Liver (tissue), 9 donors: Measurements from ENCODE around the gene ENTREP3. TPM values are rescaled to one million over a fixed set of nuclear protein-coding genes. Genes with fewer than 3 reads are reported as not detected.

Experiments
- DNase-seq: peaks from one replicate; pipeline ENCODE4 v3.0.0-alpha.2; 2017; ENCODE audit warnings: low spot score
- H3K27ac ChIP-seq, 2 donors: one replicate each; pipeline ENCODE4 v1.7.0; 2013; ENCODE audit warnings: inconsistent platforms in 2 of 2, low read length in 2 of 2, control low read depth in 1 of 2, low read depth in 1 of 2, mild to moderate bottlenecking in 1 of 2
- H3K27me3 ChIP-seq, 4 donors: one replicate each; pipeline versions ENCODE4 v1.6.1 to v1.7.0; 2013; ENCODE audit warnings: low read length in 3 of 4, inconsistent platforms in 1 of 4, mild to moderate bottlenecking in 1 of 4, moderate library complexity in 1 of 4; ENCODE audit not compliant: control insufficient read depth in 4 of 4, insufficient read depth in 4 of 4
- H3K36me3 ChIP-seq, 4 donors: one replicate each; pipeline versions ENCODE4 v1.6.1 to v1.7.0; 2013; ENCODE audit warnings: low read length in 3 of 4, mild to moderate bottlenecking in 3 of 4, low read depth in 1 of 4, moderate library complexity in 1 of 4; ENCODE audit not compliant: control insufficient read depth in 4 of 4, insufficient read depth in 3 of 4
- H3K4me1 ChIP-seq, 4 donors: one replicate each; pipeline versions ENCODE4 v1.6.1 to v1.7.0; 2013; ENCODE audit warnings: low read length in 3 of 4, mild to moderate bottlenecking in 3 of 4, moderate library complexity in 1 of 4; ENCODE audit not compliant: control insufficient read depth in 4 of 4, insufficient read depth in 4 of 4
- H3K4me3 ChIP-seq, 3 donors: one replicate each; pipeline versions ENCODE4 v1.6.1 to v1.7.0; 2013; ENCODE audit warnings: low read length in 3 of 3, control low read depth in 1 of 3, low read depth in 1 of 3, mild to moderate bottlenecking in 1 of 3
- H3K9ac ChIP-seq, 2 donors: one replicate each; pipeline ENCODE4 v1.7.0; 2013; ENCODE audit warnings: low read length in 2 of 2, mild to moderate bottlenecking in 2 of 2, moderate library complexity in 2 of 2, control low read depth in 1 of 2, low read depth in 1 of 2
- H3K9me3 ChIP-seq, 4 donors: one replicate each; pipeline versions ENCODE4 v1.6.1 to v1.7.0; 2013; ENCODE audit warnings: low read length in 3 of 4; ENCODE audit not compliant: control insufficient read depth in 4 of 4
- EGR1 ChIP-seq, 2 donors: IDR thresholded peaks; 2 replicates each; pipeline ENCODE4 v1.6.1; 2016 to 2018; ENCODE audit warnings: antibody characterized with exemption in 2 of 2, low read depth in 2 of 2
- FOXA1 ChIP-seq: IDR thresholded peaks from 2 replicates; pipeline ENCODE4 v1.6.1; 2016; ENCODE audit warnings: antibody characterized with exemption
- HNF4A ChIP-seq, 2 donors: conservative IDR thresholded peaks; 2 replicates each; pipeline ENCODE4 v1.6.1; 2016; ENCODE audit warnings: antibody characterized with exemption in 2 of 2, mild to moderate bottlenecking in 2 of 2
- JUND ChIP-seq, 2 donors: IDR thresholded peaks; 2 replicates each; pipeline ENCODE4 v1.6.1; 2016; ENCODE audit warnings: antibody characterized with exemption in 2 of 2
- MAX ChIP-seq: IDR thresholded peaks from 2 replicates; pipeline ENCODE4 v1.6.1; 2016; ENCODE audit warnings: antibody characterized with exemption
- RAD21 ChIP-seq, 2 donors: IDR thresholded peaks; 2 replicates each; pipeline ENCODE4 v1.6.1; 2016; ENCODE audit warnings: antibody characterized with exemption in 2 of 2, mild to moderate bottlenecking in 2 of 2
- REST ChIP-seq: IDR thresholded peaks from 2 replicates; pipeline ENCODE4 v1.6.1; 2016; ENCODE audit warnings: antibody characterized with exemption, mild to moderate bottlenecking
- RXRA ChIP-seq, 2 donors: IDR thresholded peaks; 2 replicates each; pipeline ENCODE4 v1.6.1; 2017 to 2018; ENCODE audit warnings: antibody characterized with exemption in 2 of 2, mild to moderate bottlenecking in 1 of 2
- TAF1 ChIP-seq: conservative IDR thresholded peaks from 2 replicates; pipeline ENCODE4 v1.6.1; 2016; ENCODE audit warnings: antibody characterized with exemption, mild to moderate bottlenecking
- WGBS: extraction: QIAGEN DNeasy Blood & Tissue Kit; methylation state at CpG from one replicate; pipeline ENCODE4 v1.1.7; 2013; 5-methylcytosine and 5-hydroxymethylcytosine counted together
- polyA plus RNA-seq, 2 donors: library from polyadenylated mRNA; stranded (reverse) in 1 of 2; unstranded in 1 of 2; fragments of 200-250 nt in 1 of 2; fragments of >200 nt in 1 of 2; fragmentation: Nextera tagmentation in 1 of 2; extraction: Ambion mirVana in 1 of 2; gene quantifications; one replicate each; pipeline versions ENCODE4 v1.2.1 to v1.2.3, GENCODE V29; 2013 to 2015
- total RNA-seq, 2 donors: library from RNA; depleted of rRNA; stranded (reverse); fragments of >200 nt; gene quantifications; one replicate each; pipeline ENCODE4 v1.2.3, GENCODE V29; 2014
- TF ChIP-seq, protein P1 (sequence below): IDR thresholded peaks from 2 replicates; pipeline ENCODE4 v1.6.1; 2016; ENCODE audit warnings: antibody characterized with exemption
- donor health status: healthy.
- donor health status: healthy.
- donor health status: healthy.
- donor health status: healthy.
- donor health status: healthy.

Gene ENTREP3
- total and polyA plus RNA-seq, 4 donors, result 2.8 to 7.9 (median 3.5) TPM

DNA sequence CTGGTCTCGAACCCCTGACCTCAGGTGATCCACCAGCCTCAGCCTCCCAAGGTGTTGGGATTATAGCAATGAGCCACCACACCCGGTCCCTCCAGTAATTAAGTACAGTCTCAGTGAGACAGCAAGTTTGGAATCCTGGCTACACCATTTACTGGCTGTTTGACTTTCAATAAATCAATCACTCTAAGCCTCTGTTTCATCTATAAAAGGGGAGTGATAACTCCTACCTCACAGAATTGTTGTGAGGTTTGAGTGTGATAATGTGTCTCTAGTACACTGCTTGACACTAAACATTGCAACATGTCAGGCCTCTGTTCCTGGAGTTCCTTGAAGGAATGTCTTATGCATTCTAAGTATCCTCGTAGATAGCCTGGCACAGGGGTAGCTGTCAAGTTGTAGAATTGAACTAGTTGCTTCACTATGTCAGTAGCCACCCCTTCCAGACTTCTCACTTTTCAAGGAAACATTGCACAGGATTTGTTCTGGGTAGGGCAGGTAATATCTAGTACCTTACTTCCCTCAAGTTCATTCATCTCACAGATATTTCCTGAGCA is 12.4 kb downstream of the ENTREP3 start:
- Histone ChIP-seq H3K9me3 (no peaks in the 10 kb centered on the region), H3K36me3 (peaks cover 0 to 3% (median 1%) of the 10 kb centered on the region in 4 donors), H3K27me3 (no peaks in the 10 kb centered on the region), H3K27ac (peak overlapping the region; percentile 89 to 91), H3K9ac (no peak overlapping the region), H3K4me1 (peaks cover 1 to 28% (median 21%) of the 10 kb centered on the region in 4 donors), H3K4me3 (no peak overlapping the region)
- no peak for TF ChIP-seq HNF4A (conservative IDR thresholded peaks at IDR 0.05)
- TF ChIP-seq, protein P1, sequence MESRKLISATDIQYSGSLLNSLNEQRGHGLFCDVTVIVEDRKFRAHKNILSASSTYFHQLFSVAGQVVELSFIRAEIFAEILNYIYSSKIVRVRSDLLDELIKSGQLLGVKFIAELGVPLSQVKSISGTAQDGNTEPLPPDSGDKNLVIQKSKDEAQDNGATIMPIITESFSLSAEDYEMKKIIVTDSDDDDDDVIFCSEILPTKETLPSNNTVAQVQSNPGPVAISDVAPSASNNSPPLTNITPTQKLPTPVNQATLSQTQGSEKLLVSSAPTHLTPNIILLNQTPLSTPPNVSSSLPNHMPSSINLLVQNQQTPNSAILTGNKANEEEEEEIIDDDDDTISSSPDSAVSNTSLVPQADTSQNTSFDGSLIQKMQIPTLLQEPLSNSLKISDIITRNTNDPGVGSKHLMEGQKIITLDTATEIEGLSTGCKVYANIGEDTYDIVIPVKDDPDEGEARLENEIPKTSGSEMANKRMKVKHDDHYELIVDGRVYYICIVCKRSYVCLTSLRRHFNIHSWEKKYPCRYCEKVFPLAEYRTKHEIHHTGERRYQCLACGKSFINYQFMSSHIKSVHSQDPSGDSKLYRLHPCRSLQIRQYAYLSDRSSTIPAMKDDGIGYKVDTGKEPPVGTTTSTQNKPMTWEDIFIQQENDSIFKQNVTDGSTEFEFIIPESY, result no peak
- no peak for TF ChIP-seq RAD21 (IDR thresholded peaks at IDR 0.05)
- no peak for TF ChIP-seq MAX
- TF ChIP-seq EGR1 (IDR thresholded peaks at IDR 0.05; ENCODE audit: low read depth in 2 of 2), result no peak
- no peak for TF ChIP-seq TAF1
- TF ChIP-seq JUND (IDR thresholded peaks at IDR 0.05), result no peak
- no peak for TF ChIP-seq REST
- no peak for TF ChIP-seq RXRA (IDR thresholded peaks at IDR 0.05)
- WGBS, result 86% methylated on average over 3 of the region's 3 CpGs
- no peak for DNase-seq

DNA sequence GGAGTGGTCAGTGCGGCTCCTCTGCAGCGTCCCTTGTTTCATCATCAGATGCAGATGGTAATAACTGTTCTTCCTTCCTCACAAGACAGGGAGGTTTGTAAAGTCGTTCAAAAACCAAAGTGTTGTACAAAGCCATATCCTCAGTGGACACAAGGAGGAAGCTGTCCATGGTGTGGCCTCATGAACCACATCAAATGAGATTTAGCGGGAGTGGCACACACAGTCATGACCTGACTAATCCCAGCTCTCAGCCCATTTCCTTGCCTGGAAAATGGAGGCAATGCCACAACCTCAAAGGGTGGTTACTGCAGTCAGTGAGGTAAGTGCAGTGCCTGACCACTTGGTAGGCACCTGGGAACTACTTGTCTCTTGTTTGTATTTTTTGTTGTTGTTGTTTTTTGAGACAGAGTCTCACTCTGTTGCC is 13.4 kb downstream of the ENTREP3 start:
- no peaks in the 10 kb centered on the region for H3K27me3 ChIP-seq
- H3K4me3 ChIP-seq, result no peak overlapping the region
- peaks cover 1 to 28% (median 21%) of the 10 kb centered on the region in 4 donors for H3K4me1 ChIP-seq
- TF ChIP-seq REST, result peak; percentile 3
- no peak for TF ChIP-seq FOXA1
- H3K9ac ChIP-seq, result no peak overlapping the region
- peaks cover 0 to 7% (median 3%) of the 10 kb centered on the region in 4 donors for H3K36me3 ChIP-seq
- no peak for DNase-seq
- WGBS, result 76% methylated on average over 4 of the region's 4 CpGs
- peak overlapping the region in 1 of 2 donors; percentile 32 for H3K27ac ChIP-seq
- no peaks in the 10 kb centered on the region for H3K9me3 ChIP-seq
